GM13976 (cell line): ENCODE measurements around the gene PRSS2.
"Not testable (repeated sequence)": the region's sequence is repeated elsewhere in the genome, so short reads cannot be mapped to it uniquely, and the experiment has no call there.

Experiments
- DNase-seq: peaks from one replicate; pipeline ENCODE4 v3.0.0; 2012; ENCODE audit warnings: low spot score
- CTCF ChIP-seq: IDR thresholded peaks from 2 replicates; pipeline ENCODE4 v1.5.1; 2012; ENCODE audit warnings: borderline replicate concordance, mild to moderate bottlenecking; ENCODE audit not compliant: insufficient read depth; ENCODE audit errors: extremely low read depth, missing control alignments, control extremely low read depth
- in situ Hi-C: fragments of 300-500 bp; cut with MboI; formaldehyde crosslinking; loops from one replicate; pipeline ENCODE4 v1.12.0; 2022; ENCODE audit warnings: low sequenced_read_pairs, mixed read lengths, inconsistent platforms; ENCODE audit not compliant: unreplicated experiment

PRSS2 gene

GRCh38 chr7:142762104-142762503, 8.7 kb upstream of the PRSS2 start:
- TF ChIP-seq CTCF: no peak
- no peak for DNase-seq
- in situ Hi-C loops: no loop called here

GRCh38 chr7:142767451-142767850, 3.3 kb upstream of the PRSS2 start:
- in situ Hi-C loops: no loop called here
- DNase-seq: no peak
- TF ChIP-seq CTCF: no peak

- no peak for DNase-seq
- in situ Hi-C loops: no loop called here
- TF ChIP-seq CTCF: no peak
Measured at GRCh38 chr7:142767861-142768260, 2.9 kb upstream of the PRSS2 start.

- DNase-seq, in situ Hi-C loops: not testable (repeated sequence)
Measured at GRCh38 chr7:142768885-142769284, 1.9 kb upstream of the PRSS2 start.

- peak; percentile 43 for DNase-seq
- in situ Hi-C loops: no loop called here
- TF ChIP-seq CTCF: no peak
Measured at GRCh38 chr7:142771353-142771723, 568 bp downstream of the PRSS2 start.

- no peak for TF ChIP-seq CTCF
Measured at GRCh38 chr7:142772051-142772450, 1.3 kb downstream of the PRSS2 start.

GRCh38 chr7:142772673-142773072, 1.9 kb downstream of the PRSS2 start:
- in situ Hi-C loops: no loop called here
- DNase-seq: no peak
- TF ChIP-seq CTCF: no peak

More at GRCh38 chr7:142772051-142772450, 1.3 kb downstream of the PRSS2 start:
- in situ Hi-C loops: no loop called here
- DNase-seq: no peak

- in situ Hi-C loops: no loop called here
- TF ChIP-seq CTCF: no peak
- no peak for DNase-seq
Measured at GRCh38 chr7:142773230-142773629, 2.5 kb downstream of the PRSS2 start.
